Astrocyte (in vitro differentiated cells and primary cell): Measurements from ENCODE around the gene NOS1AP.

Experiments used
- EZH2 ChIP-seq: IDR thresholded peaks from 2 replicates; pipeline ENCODE4 v1.6.1; 2012; ENCODE audit warnings: mild to moderate bottlenecking, low read length, inconsistent platforms; ENCODE audit not compliant: insufficient read depth
- TF ChIP-seq, protein P1 (sequence below): IDR thresholded peaks from 2 replicates; pipeline ENCODE4 v1.5.1; 2011; ENCODE audit warnings: low read depth, mild to moderate bottlenecking, inconsistent platforms, low read length, moderate library complexity; ENCODE audit not compliant: insufficient read depth

DNA sequence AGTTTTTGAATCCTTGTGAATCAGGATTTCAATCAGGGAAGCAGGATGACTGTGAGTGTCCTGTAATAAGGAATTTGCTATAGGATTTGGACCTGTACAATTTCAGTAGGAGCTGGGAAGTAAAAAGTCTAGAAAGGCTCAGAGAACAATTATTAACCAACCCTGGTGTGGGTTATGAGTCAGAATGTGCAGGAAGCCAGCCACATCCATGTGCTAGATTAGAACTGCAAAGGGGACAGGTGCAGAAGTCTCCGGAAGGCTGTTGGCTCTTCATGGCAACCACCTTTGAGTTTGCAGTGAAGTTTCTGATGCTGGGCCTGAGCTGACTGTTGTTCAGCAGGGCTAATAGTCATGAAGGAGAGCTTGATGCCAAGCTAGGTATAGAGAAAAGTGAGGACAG is 236.5 kb downstream of the NOS1AP start:
- TF ChIP-seq, protein P1, sequence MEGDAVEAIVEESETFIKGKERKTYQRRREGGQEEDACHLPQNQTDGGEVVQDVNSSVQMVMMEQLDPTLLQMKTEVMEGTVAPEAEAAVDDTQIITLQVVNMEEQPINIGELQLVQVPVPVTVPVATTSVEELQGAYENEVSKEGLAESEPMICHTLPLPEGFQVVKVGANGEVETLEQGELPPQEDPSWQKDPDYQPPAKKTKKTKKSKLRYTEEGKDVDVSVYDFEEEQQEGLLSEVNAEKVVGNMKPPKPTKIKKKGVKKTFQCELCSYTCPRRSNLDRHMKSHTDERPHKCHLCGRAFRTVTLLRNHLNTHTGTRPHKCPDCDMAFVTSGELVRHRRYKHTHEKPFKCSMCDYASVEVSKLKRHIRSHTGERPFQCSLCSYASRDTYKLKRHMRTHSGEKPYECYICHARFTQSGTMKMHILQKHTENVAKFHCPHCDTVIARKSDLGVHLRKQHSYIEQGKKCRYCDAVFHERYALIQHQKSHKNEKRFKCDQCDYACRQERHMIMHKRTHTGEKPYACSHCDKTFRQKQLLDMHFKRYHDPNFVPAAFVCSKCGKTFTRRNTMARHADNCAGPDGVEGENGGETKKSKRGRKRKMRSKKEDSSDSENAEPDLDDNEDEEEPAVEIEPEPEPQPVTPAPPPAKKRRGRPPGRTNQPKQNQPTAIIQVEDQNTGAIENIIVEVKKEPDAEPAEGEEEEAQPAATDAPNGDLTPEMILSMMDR = no peak
- TF ChIP-seq EZH2 = no peak
